Subcutaneous abdominal adipose tissue (tissue), 5 donors: ENCODE data around the gene STAT3.
"Not testable (repeated sequence)": the region's sequence is repeated elsewhere in the genome, so short reads cannot be mapped to it uniquely, and the experiment has no call there.

Source experiments
- H3K27ac ChIP-seq: one replicate; pipeline ENCODE4 v1.7.0; 2013; ENCODE audit warnings: low read depth, mild to moderate bottlenecking, inconsistent platforms, low read length, moderate library complexity
- H3K27me3 ChIP-seq, 5 donors: one replicate each; pipeline ENCODE4 v1.7.0; 2013; ENCODE audit warnings: low read length in 5 of 5, inconsistent platforms in 1 of 5; ENCODE audit not compliant: control insufficient read depth in 5 of 5, insufficient read depth in 4 of 5
- H3K36me3 ChIP-seq, 5 donors: one replicate each; pipeline ENCODE4 v1.7.0; 2013; ENCODE audit warnings: low read length in 5 of 5; ENCODE audit not compliant: control insufficient read depth in 5 of 5, insufficient read depth in 5 of 5
- H3K4me1 ChIP-seq, 5 donors: one replicate each; pipeline ENCODE4 v1.7.0; 2013; ENCODE audit warnings: low read length in 5 of 5, mild to moderate bottlenecking in 3 of 5, moderate library complexity in 1 of 5; ENCODE audit not compliant: control insufficient read depth in 5 of 5, insufficient read depth in 5 of 5
- H3K4me3 ChIP-seq, 5 donors: one replicate each; pipeline ENCODE4 v1.7.0; 2013; ENCODE audit warnings: low read length in 5 of 5, low read depth in 1 of 5
- H3K9ac ChIP-seq, 5 donors: one replicate each; pipeline ENCODE4 v1.7.0; 2013; ENCODE audit warnings: low read length in 5 of 5, mild to moderate bottlenecking in 4 of 5, moderate library complexity in 3 of 5
- H3K9me3 ChIP-seq, 5 donors: one replicate each; pipeline ENCODE4 v1.7.0; 2013; ENCODE audit warnings: low read length in 5 of 5; ENCODE audit not compliant: control insufficient read depth in 5 of 5
- donor health status: healthy.
- donor health status: healthy.
- donor health status: healthy.
- donor health status: healthy.
- donor health status: healthy.

Gene STAT3

GRCh38 chr17:42305543-42306384 is 82.5 kb downstream of the STAT3 start:
- Histone ChIP-seq H3K27me3 (no peaks in the 10 kb centered on the region), H3K9me3 (no peaks in the 10 kb centered on the region), H3K4me3 (no peak overlapping the region), H3K36me3 (peaks cover 0 to 99% (median 89%) of the 10 kb centered on the region in 5 donors), H3K4me1 (peaks cover 8 to 29% (median 18%) of the 10 kb centered on the region in 5 donors), H3K27ac (no peak overlapping the region), H3K9ac (no peak overlapping the region)

GRCh38 chr17:42305031-42305330 is 83.3 kb downstream of the STAT3 start:
- H3K27me3 ChIP-seq, H3K27ac ChIP-seq, H3K9me3 ChIP-seq, H3K9ac ChIP-seq, H3K4me3 ChIP-seq: not testable (repeated sequence)
- peaks cover 2 to 21% (median 10%) of the 10 kb centered on the region in 5 donors for H3K4me1 ChIP-seq
- H3K36me3 ChIP-seq = peaks cover 0 to 92% (median 83%) of the 10 kb centered on the region in 5 donors

GRCh38 chr17:42304187-42305030 is 83.8 kb downstream of the STAT3 start:
- no peaks in the 10 kb centered on the region for H3K27me3 ChIP-seq
- H3K9me3 ChIP-seq = no peaks in the 10 kb centered on the region
- peak overlapping the region in 1 of 5 donors; percentile 17 for H3K9ac ChIP-seq
- no peak overlapping the region for H3K27ac ChIP-seq
- peaks cover 0 to 15% (median 5%) of the 10 kb centered on the region in 5 donors for H3K4me1 ChIP-seq
- H3K36me3 ChIP-seq = peaks cover 0 to 89% (median 80%) of the 10 kb centered on the region in 5 donors
- no peak overlapping the region for H3K4me3 ChIP-seq

GRCh38 chr17:42303694-42304093 is 84.5 kb downstream of the STAT3 start:
- H3K9ac ChIP-seq = peak overlapping the region in 1 of 5 donors; percentile 17
- no peaks in the 10 kb centered on the region for H3K9me3 ChIP-seq
- peaks cover 0 to 8% (median 0%) of the 10 kb centered on the region in 5 donors for H3K4me1 ChIP-seq
- H3K4me3 ChIP-seq = no peak overlapping the region
- H3K36me3 ChIP-seq = peaks cover 0 to 89% (median 81%) of the 10 kb centered on the region in 5 donors
- H3K27ac ChIP-seq = no peak overlapping the region
- no peaks in the 10 kb centered on the region for H3K27me3 ChIP-seq

GRCh38 chr17:42301022-42301421 is 87.2 kb downstream of the STAT3 start:
- Histone ChIP-seq H3K27me3 (no peaks in the 10 kb centered on the region), H3K36me3 (peaks cover 0 to 80% (median 66%) of the 10 kb centered on the region in 5 donors)

GRCh38 chr17:42299913-42300312 is 88.3 kb downstream of the STAT3 start:
- not testable (repeated sequence) for H3K27me3 ChIP-seq, H3K9ac ChIP-seq, H3K27ac ChIP-seq, H3K9me3 ChIP-seq, H3K4me1 ChIP-seq, H3K4me3 ChIP-seq
- peaks cover 0 to 81% (median 69%) of the 10 kb centered on the region in 5 donors for H3K36me3 ChIP-seq

More at GRCh38 chr17:42301022-42301421, 87.2 kb downstream of the STAT3 start:
- no peak overlapping the region for H3K9ac ChIP-seq
- no peaks in the 10 kb centered on the region for H3K9me3 ChIP-seq
- H3K27ac ChIP-seq = no peak overlapping the region
- H3K4me3 ChIP-seq = no peak overlapping the region
- no peaks in the 10 kb centered on the region for H3K4me1 ChIP-seq

- H3K9me3 ChIP-seq, H3K9ac ChIP-seq, H3K27ac ChIP-seq, H3K4me3 ChIP-seq, H3K4me1 ChIP-seq, H3K27me3 ChIP-seq: not testable (repeated sequence)
- H3K36me3 ChIP-seq = peaks cover 0 to 81% (median 67%) of the 10 kb centered on the region in 5 donors
These were observed 88.9 kb downstream of the STAT3 start for GRCh38 chr17:42299361-42299760.

GRCh38 chr17:42297775-42298174 is 90.5 kb downstream of the STAT3 start:
- not testable (repeated sequence) for H3K4me3 ChIP-seq, H3K27me3 ChIP-seq, H3K27ac ChIP-seq, H3K9me3 ChIP-seq, H3K9ac ChIP-seq
- Histone ChIP-seq H3K36me3 (peaks cover 0 to 81% (median 67%) of the 10 kb centered on the region in 5 donors), H3K4me1 (peaks cover 0 to 25% (median 12%) of the 10 kb centered on the region in 5 donors)

- peaks cover 0 to 67% (median 49%) of the 10 kb centered on the region in 5 donors for H3K36me3 ChIP-seq
- peak overlapping the region; percentile 35 for H3K27ac ChIP-seq
- no peaks in the 10 kb centered on the region for H3K9me3 ChIP-seq
- H3K9ac ChIP-seq = no peak overlapping the region
- no peaks in the 10 kb centered on the region for H3K27me3 ChIP-seq
- peaks cover 1 to 41% (median 23%) of the 10 kb centered on the region in 5 donors for H3K4me1 ChIP-seq
- H3K4me3 ChIP-seq = no peak overlapping the region
These were observed 92.2 kb downstream of the STAT3 start for GRCh38 chr17:42296012-42296411.
